Measurements from ENCODE around the gene DDX39B.

The DDX39B gene

GRCh38 chr6:31485055-31485454 lies 56.7 kb downstream of the DDX39B start:
- no peak for TF ChIP-seq CTCF (IDR thresholded peaks at IDR 0.05; ENCODE audit: control extremely low read depth, extremely low read depth, low read depth, missing control alignments)
- POLR2A ChIA-PET: no interaction called here
- CTCF ChIA-PET: no interaction called here
- DNase-seq (ENCODE audit: extremely low spot score): no peak

GRCh38 chr6:31483392-31483791 lies 58.4 kb downstream of the DDX39B start:
- no peak for TF ChIP-seq CTCF (IDR thresholded peaks at IDR 0.05; ENCODE audit: control extremely low read depth, extremely low read depth, low read depth, missing control alignments)
- POLR2A ChIA-PET: no interaction called here
- CTCF ChIA-PET: interaction anchor here (1.9 kb wide), 1 partner anchor 10 kb away, joined by 8 read pairs; no protein-coding TSS in a partner anchor
- no peak for DNase-seq (ENCODE audit: extremely low spot score)

- no peak for TF ChIP-seq CTCF (IDR thresholded peaks at IDR 0.05; ENCODE audit: control extremely low read depth, extremely low read depth, low read depth, missing control alignments)
- ChIA-PET POLR2A (interaction anchor here (1.2 kb wide), 1 partner anchor 18 kb away, joined by 3 read pairs; no protein-coding TSS in a partner anchor), CTCF (interaction anchor here (1.3 kb wide), 1 partner anchor 18 kb away, joined by 3 read pairs; no protein-coding TSS in a partner anchor)
- DNase-seq (ENCODE audit: extremely low spot score): no peak
These were observed 61.2 kb downstream of the DDX39B start for GRCh38 chr6:31480574-31480973.
